Glutamatergic neuron (in vitro differentiated cells): ENCODE results near the gene OXTR. TPM values are rescaled to one million over a fixed set of nuclear protein-coding genes. Genes with fewer than 3 reads are reported as not detected.

Experiments used
- DNase-seq: peaks from one replicate; pipeline ENCODE4 v3.0.0; 2022
- H3K27ac Mint-ChIP-seq: one replicate; pipeline ENCODE4 v1.8.0; 2020; ENCODE audit warnings: mild to moderate bottlenecking, mixed read lengths, inconsistent platforms; ENCODE audit not compliant: unreplicated experiment
- H3K27me3 Mint-ChIP-seq: one replicate; pipeline ENCODE4 v1.8.0; 2020; ENCODE audit warnings: mild to moderate bottlenecking, moderate library complexity, mixed read lengths, inconsistent platforms; ENCODE audit not compliant: unreplicated experiment
- H3K36me3 Mint-ChIP-seq: one replicate; pipeline ENCODE4 v1.8.0; 2020; ENCODE audit warnings: mild to moderate bottlenecking, mixed read lengths, inconsistent platforms; ENCODE audit not compliant: unreplicated experiment
- H3K4me1 Mint-ChIP-seq: one replicate; pipeline ENCODE4 v1.8.0; 2020; ENCODE audit warnings: mild to moderate bottlenecking, low read depth, mixed read lengths, inconsistent platforms; ENCODE audit not compliant: unreplicated experiment
- H3K4me3 Mint-ChIP-seq: one replicate; pipeline ENCODE4 v1.8.0; 2020; ENCODE audit warnings: mild to moderate bottlenecking, mixed read lengths, inconsistent platforms; ENCODE audit not compliant: unreplicated experiment
- H3K9me3 Mint-ChIP-seq: one replicate; pipeline ENCODE4 v1.8.0; 2020; ENCODE audit warnings: mild to moderate bottlenecking, moderate library complexity, mixed read lengths, inconsistent platforms; ENCODE audit not compliant: unreplicated experiment
- CTCF ChIP-seq: fragments of 200-600 bp; sonication (generic); IDR thresholded peaks from one replicate; pipeline ENCODE4 v1.5.0; 2021; ENCODE audit not compliant: partially characterized antibody, unreplicated experiment
- total RNA-seq: library from RNA; stranded (reverse); fragmentation: NEBNext Ultra II Directional; extraction: Animal tissue kit (Norgen Biotek cat#: 25700); gene quantifications from one replicate; pipeline ENCODE4 v1.2.1, GENCODE V29; 2021; ENCODE audit not compliant: unreplicated experiment

OXTR gene
- total RNA-seq, 1 donor from 2014 or later: 4.0 TPM

- Mint-ChIP-seq H3K4me3 (no peak overlapping the region), H3K27ac (no peak overlapping the region), H3K36me3 (no peaks in the 10 kb centered on the region), H3K4me1 (peaks cover 11% of the 10 kb centered on the region), H3K9me3 (peaks cover 1% of the 10 kb centered on the region), H3K27me3 (peaks cover 6% of the 10 kb centered on the region)
- TF ChIP-seq CTCF: no peak
- no peak for DNase-seq
These were observed 4.9 kb downstream of the OXTR start for GRCh38 chr3:8764528-8764927.

- DNase-seq: no peak
- peaks cover 15% of the 10 kb centered on the region for H3K4me1 Mint-ChIP-seq
- TF ChIP-seq CTCF: no peak
- H3K4me3 Mint-ChIP-seq: no peak overlapping the region
- no peaks in the 10 kb centered on the region for H3K36me3 Mint-ChIP-seq
- no peak overlapping the region for H3K27ac Mint-ChIP-seq
- H3K27me3 Mint-ChIP-seq: peaks cover 2% of the 10 kb centered on the region
- H3K9me3 Mint-ChIP-seq: no peaks in the 10 kb centered on the region
These were observed 6.6 kb downstream of the OXTR start for GRCh38 chr3:8762607-8763377.

GRCh38 chr3:8761866-8762265, 7.5 kb downstream of the OXTR start:
- H3K9me3 Mint-ChIP-seq: no peaks in the 10 kb centered on the region
- DNase-seq: no peak
- no peak for TF ChIP-seq CTCF
- no peak overlapping the region for H3K27ac Mint-ChIP-seq
- peaks cover 15% of the 10 kb centered on the region for H3K4me1 Mint-ChIP-seq
- H3K36me3 Mint-ChIP-seq: no peaks in the 10 kb centered on the region
- H3K27me3 Mint-ChIP-seq: peaks cover 2% of the 10 kb centered on the region
- no peak overlapping the region for H3K4me3 Mint-ChIP-seq

- DNase-seq: no peak
- Mint-ChIP-seq H3K4me3 (no peak overlapping the region), H3K27ac (no peak overlapping the region), H3K27me3 (no peaks in the 10 kb centered on the region), H3K36me3 (no peaks in the 10 kb centered on the region), H3K9me3 (no peaks in the 10 kb centered on the region), H3K4me1 (peaks cover 15% of the 10 kb centered on the region)
- TF ChIP-seq CTCF: no peak
These were observed 8.9 kb downstream of the OXTR start for GRCh38 chr3:8760506-8760905.

- Mint-ChIP-seq H3K36me3 (no peaks in the 10 kb centered on the region), H3K4me3 (no peak overlapping the region), H3K27ac (no peak overlapping the region), H3K4me1 (peaks cover 15% of the 10 kb centered on the region), H3K27me3 (no peaks in the 10 kb centered on the region), H3K9me3 (no peaks in the 10 kb centered on the region)
- no peak for DNase-seq
- no peak for TF ChIP-seq CTCF
These were observed 9.3 kb downstream of the OXTR start for GRCh38 chr3:8760091-8760490.
